NB4 (cell line): Measurements from ENCODE around the gene LLGL1.

ENCODE experiments used
- POLR2A ChIP-seq: IDR thresholded peaks from 2 replicates; pipeline ENCODE4 v1.6.1; 2011; ENCODE audit warnings: mild to moderate bottlenecking; ENCODE audit not compliant: insufficient read length; ENCODE audit errors: extremely low read depth
- TF ChIP-seq, protein P1 (sequence below): IDR thresholded peaks from one replicate; pipeline ENCODE4 v1.5.1; 2012; ENCODE audit warnings: low read depth, low read length
- TF ChIP-seq, protein P2 (sequence below): IDR thresholded peaks from 2 replicates; pipeline ENCODE4 v1.6.1; 2011; ENCODE audit warnings: low read depth, low read length

DNA sequence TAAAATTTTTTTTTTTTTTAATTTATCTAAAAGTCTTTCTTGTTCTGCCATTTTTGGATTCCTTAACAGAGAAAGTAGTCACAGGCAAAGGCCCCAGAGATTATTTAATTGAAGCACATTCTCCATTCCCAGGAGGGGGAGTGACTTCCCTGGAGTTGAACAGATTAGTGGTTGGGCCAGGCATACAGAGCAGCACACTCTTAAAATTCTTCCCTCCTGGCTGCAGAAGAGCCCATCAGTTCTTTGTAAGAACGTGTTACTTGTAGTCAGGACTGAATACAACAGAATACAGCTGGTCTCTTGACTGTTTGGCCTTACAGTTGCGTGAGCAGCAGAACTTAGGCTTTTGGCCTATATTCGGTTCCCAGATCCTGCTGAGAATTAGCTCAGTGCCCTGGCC lies 40.0 kb upstream of the LLGL1 start:
- TF ChIP-seq POLR2A = no peak
- TF ChIP-seq, protein P1, sequence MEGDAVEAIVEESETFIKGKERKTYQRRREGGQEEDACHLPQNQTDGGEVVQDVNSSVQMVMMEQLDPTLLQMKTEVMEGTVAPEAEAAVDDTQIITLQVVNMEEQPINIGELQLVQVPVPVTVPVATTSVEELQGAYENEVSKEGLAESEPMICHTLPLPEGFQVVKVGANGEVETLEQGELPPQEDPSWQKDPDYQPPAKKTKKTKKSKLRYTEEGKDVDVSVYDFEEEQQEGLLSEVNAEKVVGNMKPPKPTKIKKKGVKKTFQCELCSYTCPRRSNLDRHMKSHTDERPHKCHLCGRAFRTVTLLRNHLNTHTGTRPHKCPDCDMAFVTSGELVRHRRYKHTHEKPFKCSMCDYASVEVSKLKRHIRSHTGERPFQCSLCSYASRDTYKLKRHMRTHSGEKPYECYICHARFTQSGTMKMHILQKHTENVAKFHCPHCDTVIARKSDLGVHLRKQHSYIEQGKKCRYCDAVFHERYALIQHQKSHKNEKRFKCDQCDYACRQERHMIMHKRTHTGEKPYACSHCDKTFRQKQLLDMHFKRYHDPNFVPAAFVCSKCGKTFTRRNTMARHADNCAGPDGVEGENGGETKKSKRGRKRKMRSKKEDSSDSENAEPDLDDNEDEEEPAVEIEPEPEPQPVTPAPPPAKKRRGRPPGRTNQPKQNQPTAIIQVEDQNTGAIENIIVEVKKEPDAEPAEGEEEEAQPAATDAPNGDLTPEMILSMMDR = no peak
- TF ChIP-seq, protein P2, sequence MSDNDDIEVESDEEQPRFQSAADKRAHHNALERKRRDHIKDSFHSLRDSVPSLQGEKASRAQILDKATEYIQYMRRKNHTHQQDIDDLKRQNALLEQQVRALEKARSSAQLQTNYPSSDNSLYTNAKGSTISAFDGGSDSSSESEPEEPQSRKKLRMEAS = no peak
